Peyer's patch (tissue), 4 donors: ENCODE measurements around the gene COL20A1.

ENCODE experiments used
- CTCF ChIP-seq, 6 experiments: fragments of 450-650 bp in 4 of 6; fragments of 200-600 bp in 2 of 6; sonication (generic) in 1 of 6; IDR thresholded peaks; one replicate each; pipeline ENCODE4 v1.5.1; 2017 to 2019; ENCODE audit warnings: antibody characterized with exemption in 6 of 6, mild to moderate bottlenecking in 3 of 6, moderate library complexity in 1 of 6
- POLR2A ChIP-seq, 2 donors: fragments of 450-650 bp; IDR thresholded peaks; one replicate each; pipeline ENCODE4 v1.5.1; 2017; ENCODE audit warnings: antibody characterized with exemption in 2 of 2, mild to moderate bottlenecking in 2 of 2, moderate library complexity in 2 of 2

- TF ChIP-seq CTCF (IDR thresholded peaks at IDR 0.05) (no peak), POLR2A (IDR thresholded peaks at IDR 0.05) (no peak)
These were observed 15.3 kb upstream of the COL20A1 start for GRCh38 chr20:63277466-63278272.
